ENCODE results near the gene MYO1C. TPM values are rescaled to one million over a fixed set of nuclear protein-coding genes. Genes with fewer than 3 reads are reported as not detected.
"Not testable (repeated sequence)": the region's sequence is repeated elsewhere in the genome, so short reads cannot be mapped to it uniquely, and the experiment has no call there.

Gene MYO1C
- total RNA-seq, 1 experiment from 2014 or later = 61.0 TPM

GRCh38 chr17:1431631-1432104 is 60.8 kb downstream of the MYO1C start:
- no peak for DNase-seq (ENCODE audit: low read depth)

- no peak for DNase-seq (ENCODE audit: low read depth)
Observed at GRCh38 chr17:1423456-1424135, 68.9 kb downstream of the MYO1C start.

- peak; percentile 96 for DNase-seq (ENCODE audit: low read depth)
Observed at GRCh38 chr17:1422885-1423284, 69.6 kb downstream of the MYO1C start.

- DNase-seq (ENCODE audit: low read depth) = no peak
Observed at GRCh38 chr17:1421470-1421869, 71.0 kb downstream of the MYO1C start.

GRCh38 chr17:1420981-1421380 is 71.5 kb downstream of the MYO1C start:
- no peak for DNase-seq (ENCODE audit: low read depth)

- DNase-seq (ENCODE audit: low read depth) = no peak
Observed at GRCh38 chr17:1420163-1420562, 72.3 kb downstream of the MYO1C start.

- DNase-seq (ENCODE audit: low read depth) = not testable (repeated sequence)
Observed at GRCh38 chr17:1418476-1418875, 74.0 kb downstream of the MYO1C start.

- DNase-seq (ENCODE audit: low read depth) = no peak
Observed at GRCh38 chr17:1416414-1416813, 76.1 kb downstream of the MYO1C start.

- DNase-seq (ENCODE audit: low read depth) = no peak
Observed at GRCh38 chr17:1414634-1415033, 77.9 kb downstream of the MYO1C start.

Other genes with a start within 250 kb of the MYO1C start
- gene BHLHA9, start 222.2 kb downstream of the MYO1C start, total RNA-seq (2014; rRNA removed; shearing (Covaris generic)) = not detected in 2 replicates
- gene TRARG1, start 213.0 kb downstream of the MYO1C start, total RNA-seq (2014; rRNA removed; shearing (Covaris generic)) = not detected in 2 replicates
- 320 and 381 TPM in 2 replicates for gene YWHAE, start 92.5 kb downstream of the MYO1C start, total RNA-seq (2014; rRNA removed; shearing (Covaris generic))
- 82.8 and 88.5 TPM in 2 replicates for gene CRK, start 36.5 kb downstream of the MYO1C start, total RNA-seq (2014; rRNA removed; shearing (Covaris generic))
- gene INPP5K, start 23.9 kb upstream of the MYO1C start, total RNA-seq (2014; rRNA removed; shearing (Covaris generic)) = 35.3 and 46.9 TPM in 2 replicates
- 37.7 and 48.3 TPM in 2 replicates for gene PITPNA, start 70.1 kb upstream of the MYO1C start, total RNA-seq (2014; rRNA removed; shearing (Covaris generic))
- gene SLC43A2, start 136.1 kb upstream of the MYO1C start, total RNA-seq (2014; rRNA removed; shearing (Covaris generic)) = 3.5 and 3.9 TPM in 2 replicates
- 1.5 and 2.5 TPM in 2 replicates for gene SCARF1, start 153.0 kb upstream of the MYO1C start, total RNA-seq (2014; rRNA removed; shearing (Covaris generic))
- gene RILP, start 157.2 kb upstream of the MYO1C start, total RNA-seq (2014; rRNA removed; shearing (Covaris generic)) = 8.0 and 8.9 TPM in 2 replicates
- gene PRPF8, start 192.2 kb upstream of the MYO1C start, total RNA-seq (2014; rRNA removed; shearing (Covaris generic)) = 107 and 117 TPM in 2 replicates
- 0.37 and 0.64 TPM in 2 replicates for gene TLCD2, start 217.7 kb upstream of the MYO1C start, total RNA-seq (2014; rRNA removed; shearing (Covaris generic))
- gene WDR81, start 232.0 kb upstream of the MYO1C start, total RNA-seq (2014; rRNA removed; shearing (Covaris generic)) = 8.3 and 9.9 TPM in 2 replicates